ENCODE measurements around the gene RASSF3. TPM values are rescaled to one million over a fixed set of nuclear protein-coding genes. Genes with fewer than 3 reads are reported as not detected.
A peak's percentile ranks its signal among the peaks of the same experiment; 100 is the strongest.

RASSF3 gene, protein sequence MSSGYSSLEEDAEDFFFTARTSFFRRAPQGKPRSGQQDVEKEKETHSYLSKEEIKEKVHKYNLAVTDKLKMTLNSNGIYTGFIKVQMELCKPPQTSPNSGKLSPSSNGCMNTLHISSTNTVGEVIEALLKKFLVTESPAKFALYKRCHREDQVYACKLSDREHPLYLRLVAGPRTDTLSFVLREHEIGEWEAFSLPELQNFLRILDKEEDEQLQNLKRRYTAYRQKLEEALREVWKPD
- 100 to 1,000 TPM; 114 to 115 TPM for total RNA-seq

GRCh38 chr12:64610079-64610659 lies at the start of gene RASSF3:
TSS of gene RASSF3 (plus strand) at chr12:64610495. CDS start at chr12:64610633, 138 bp downstream.
- no peaks in the 10 kb centered on the region for H3K27me3 Mint-ChIP-seq
- POLR2A ChIA-PET, result interaction anchor here (0.7 kb wide), 1 partner anchor 56 kb away, joined by 4 read pairs; no protein-coding TSS in a partner anchor
- peaks cover 38% of the 10 kb centered on the region for H3K36me3 Mint-ChIP-seq (ENCODE audit: low read depth)

DNA sequence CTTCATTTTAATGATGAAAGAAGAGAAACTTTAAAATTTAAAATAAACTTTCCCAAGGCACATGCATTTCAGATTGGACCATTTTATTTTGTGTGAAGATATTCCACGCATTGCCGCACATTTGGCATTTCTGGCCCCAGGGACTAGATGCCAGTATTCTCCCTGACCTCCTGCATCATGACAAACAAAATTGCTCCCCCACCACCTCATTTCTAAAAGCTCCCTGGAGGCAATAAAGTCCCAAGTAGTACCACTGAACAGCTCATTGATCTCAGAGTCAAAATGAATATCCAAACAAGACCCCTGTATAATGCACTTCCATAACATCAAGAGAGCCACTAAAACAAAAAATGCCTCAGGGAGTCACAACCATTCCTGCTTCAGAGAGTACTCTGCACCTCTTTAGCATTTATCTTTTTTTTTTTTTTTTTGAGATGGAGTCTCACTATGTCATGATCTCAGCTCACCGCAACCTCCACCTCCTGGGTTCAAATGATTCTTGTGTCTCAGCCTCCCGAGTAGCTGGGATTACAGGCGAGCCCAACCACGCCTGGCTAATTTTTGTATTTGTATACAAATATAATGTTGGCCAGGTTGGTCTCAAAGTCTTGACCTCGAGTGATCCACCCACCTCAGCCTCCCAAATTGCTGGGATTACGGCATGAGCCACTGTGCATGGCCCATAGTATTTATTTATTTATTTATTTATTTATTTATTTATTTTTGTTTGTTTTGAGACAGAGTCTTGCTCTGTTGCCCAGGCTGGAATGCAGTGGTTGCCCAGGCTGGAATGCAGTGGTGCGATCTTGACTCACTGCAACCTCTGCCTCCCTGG lies 48.8 kb upstream of the RASSF3 start:
- no peak overlapping the region for H3K27ac Mint-ChIP-seq

More at GRCh38 chr12:64610079-64610659, at the start of gene RASSF3:
- CTCF ChIA-PET, result interaction anchor here (0.9 to 2.0 kb wide), 7 partner anchors 9 to 88 kb away, joined by 3 to 7 read pairs (median 3); no protein-coding TSS in a partner anchor
- Mint-ChIP-seq H3K4me3 (peak within 1 kb of the TSS; percentile 98), H3K27ac (peak within 1 kb of the TSS; percentile 96), H3K9me3 (no peaks in the 10 kb centered on the region), H3K4me1 (peaks cover 31% of the 10 kb centered on the region)
- DNase-seq, result peak; percentile 83

GRCh38 chr12:64566122-64566521 lies 44.2 kb upstream of the RASSF3 start:
- no peak for DNase-seq
- ChIA-PET POLR2A (no interaction called here), CTCF (no interaction called here)
- H3K27ac Mint-ChIP-seq, result no peak overlapping the region
- no peaks in the 10 kb centered on the region for H3K9me3 Mint-ChIP-seq
- H3K36me3 Mint-ChIP-seq (ENCODE audit: low read depth), result no peaks in the 10 kb centered on the region
- H3K27me3 Mint-ChIP-seq, result no peaks in the 10 kb centered on the region
- H3K4me3 Mint-ChIP-seq, result no peak overlapping the region
- H3K4me1 Mint-ChIP-seq, result peaks cover 21% of the 10 kb centered on the region

More for the DNA sequence above, 48.8 kb upstream of the RASSF3 start:
- no peaks in the 10 kb centered on the region for H3K9me3 Mint-ChIP-seq
- H3K4me1 Mint-ChIP-seq, result peaks cover 3% of the 10 kb centered on the region
- H3K4me3 Mint-ChIP-seq, result no peak overlapping the region
- H3K36me3 Mint-ChIP-seq (ENCODE audit: low read depth), result no peaks in the 10 kb centered on the region
- DNase-seq, result no peak
- ChIA-PET CTCF (interaction anchor here (0.5 to 2.7 kb wide), 4 partner anchors 9 to 153 kb away, joined by 3 to 7 read pairs (median 4); no protein-coding TSS in a partner anchor), POLR2A (interaction anchor here (0.5 to 0.8 kb wide), 2 partner anchors 17 to 207 kb away, joined by 4 to 10 read pairs; no protein-coding TSS in a partner anchor)
- no peaks in the 10 kb centered on the region for H3K27me3 Mint-ChIP-seq

GRCh38 chr12:64566831-64567517 lies 43.3 kb upstream of the RASSF3 start:
- H3K4me1 Mint-ChIP-seq, result peaks cover 29% of the 10 kb centered on the region
- peaks cover 1% of the 10 kb centered on the region for H3K36me3 Mint-ChIP-seq (ENCODE audit: low read depth)
- peaks cover under 1% of the 10 kb centered on the region for H3K9me3 Mint-ChIP-seq
- no peak overlapping the region for H3K27ac Mint-ChIP-seq
- H3K4me3 Mint-ChIP-seq, result no peak overlapping the region
- ChIA-PET CTCF (interaction anchor here (0.9 kb wide), 1 partner anchor 37 kb away, joined by 3 read pairs; no protein-coding TSS in a partner anchor), POLR2A (no interaction called here)
- no peak for DNase-seq
- H3K27me3 Mint-ChIP-seq, result no peaks in the 10 kb centered on the region

GRCh38 chr12:64567570-64567969 lies 42.7 kb upstream of the RASSF3 start:
- POLR2A ChIA-PET, result no interaction called here
- peaks cover 2% of the 10 kb centered on the region for H3K9me3 Mint-ChIP-seq
- H3K27me3 Mint-ChIP-seq, result no peaks in the 10 kb centered on the region
- DNase-seq, result no peak
- H3K4me3 Mint-ChIP-seq, result no peak overlapping the region
- H3K36me3 Mint-ChIP-seq (ENCODE audit: low read depth), result peaks cover 2% of the 10 kb centered on the region
- peaks cover 30% of the 10 kb centered on the region for H3K4me1 Mint-ChIP-seq
- CTCF ChIA-PET, result interaction anchor here (0.9 kb wide), 1 partner anchor 38 kb away, joined by 3 read pairs; no protein-coding TSS in a partner anchor
- H3K27ac Mint-ChIP-seq, result no peak overlapping the region

DNA sequence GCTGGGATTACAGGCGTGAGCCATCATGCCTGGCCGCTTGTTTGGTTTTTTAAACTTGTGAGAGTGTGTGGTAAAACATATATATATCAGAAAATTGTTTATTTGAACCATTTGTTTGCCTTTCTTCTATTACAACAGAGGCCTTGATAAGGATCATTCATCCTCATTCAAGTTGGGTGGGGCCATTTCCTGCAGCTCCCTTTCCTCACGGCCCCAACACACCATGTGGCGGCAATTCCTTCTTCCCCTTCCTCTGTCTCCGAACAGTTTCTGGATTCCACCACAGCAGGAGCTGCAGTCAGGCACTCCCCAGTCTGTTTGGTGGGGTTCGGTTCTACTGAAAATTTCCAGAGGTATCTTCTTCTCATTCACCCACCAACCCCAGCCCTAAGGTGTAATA lies 42.0 kb upstream of the RASSF3 start:
- CTCF ChIA-PET, result interaction anchor here (0.7 to 1.7 kb wide), 2 partner anchors 14 to 115 kb away, joined by 3 to 6 read pairs; no protein-coding TSS in a partner anchor
- no peaks in the 10 kb centered on the region for H3K27me3 Mint-ChIP-seq
- peak overlapping the region; percentile 58 for H3K27ac Mint-ChIP-seq
- no peak for DNase-seq
- POLR2A ChIA-PET, result no interaction called here
- peaks cover 2% of the 10 kb centered on the region for H3K9me3 Mint-ChIP-seq
- H3K4me3 Mint-ChIP-seq, result no peak overlapping the region
- H3K4me1 Mint-ChIP-seq, result peaks cover 30% of the 10 kb centered on the region
- H3K36me3 Mint-ChIP-seq (ENCODE audit: low read depth), result peaks cover 2% of the 10 kb centered on the region

DNA sequence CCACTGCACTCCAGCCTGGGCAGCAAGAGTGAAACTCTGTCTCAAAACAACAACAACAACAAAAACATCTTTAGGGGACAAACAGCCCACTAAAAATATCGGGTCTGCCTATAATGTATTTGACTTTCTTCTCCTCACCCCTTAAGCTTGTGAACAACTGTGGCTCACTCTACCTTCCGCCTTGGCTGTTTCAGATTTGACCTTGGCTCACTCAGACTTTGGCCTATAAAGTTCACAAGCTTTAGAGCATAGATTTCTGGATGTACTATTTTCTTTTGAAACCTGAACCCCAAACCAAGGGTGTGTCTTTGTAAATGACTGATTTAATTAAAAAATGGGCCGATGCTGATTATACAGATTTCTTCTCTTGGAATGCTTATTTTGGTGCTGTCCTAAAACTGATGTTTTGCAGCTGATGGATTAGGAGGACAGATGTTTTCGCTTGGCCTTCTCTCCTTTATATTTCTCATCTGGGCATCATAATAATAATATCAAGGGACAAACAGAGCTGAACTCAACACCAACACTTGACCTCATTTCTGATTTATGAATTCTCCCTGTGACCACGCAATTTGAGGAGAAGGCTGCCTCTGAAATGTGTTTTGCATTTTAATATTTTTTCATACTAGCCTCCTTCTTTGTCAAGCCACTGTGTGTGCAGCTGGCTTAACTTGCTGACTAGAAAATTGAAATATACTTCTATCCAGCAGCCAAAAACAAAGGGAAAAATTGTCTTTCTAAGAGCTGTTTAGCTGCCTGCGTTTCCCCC lies 40.2 kb upstream of the RASSF3 start:
- POLR2A ChIA-PET, result no interaction called here
- Mint-ChIP-seq H3K9me3 (peaks cover 8% of the 10 kb centered on the region), H3K27me3 (no peaks in the 10 kb centered on the region), H3K27ac (peak overlapping the region; percentile 15), H3K4me3 (no peak overlapping the region), H3K36me3 (ENCODE audit: low read depth) (peaks cover 2% of the 10 kb centered on the region), H3K4me1 (peaks cover 30% of the 10 kb centered on the region)
- no peak for DNase-seq
- CTCF ChIA-PET, result interaction anchor here (0.8 to 2.1 kb wide), 4 partner anchors 9 to 128 kb away, joined by 3 to 7 read pairs (median 5); no protein-coding TSS in a partner anchor

GRCh38 chr12:64571411-64571810 lies 38.9 kb upstream of the RASSF3 start:
- H3K27me3 Mint-ChIP-seq, result no peaks in the 10 kb centered on the region
- H3K36me3 Mint-ChIP-seq (ENCODE audit: low read depth), result peaks cover 5% of the 10 kb centered on the region
- H3K27ac Mint-ChIP-seq, result no peak overlapping the region
- H3K9me3 Mint-ChIP-seq, result peaks cover 14% of the 10 kb centered on the region
- ChIA-PET POLR2A (no interaction called here), CTCF (interaction anchor here (2.1 kb wide), 1 partner anchor 10 kb away, joined by 7 read pairs; no protein-coding TSS in a partner anchor)
- peaks cover 28% of the 10 kb centered on the region for H3K4me1 Mint-ChIP-seq
- DNase-seq, result peak; percentile 9
- H3K4me3 Mint-ChIP-seq, result no peak overlapping the region

DNA sequence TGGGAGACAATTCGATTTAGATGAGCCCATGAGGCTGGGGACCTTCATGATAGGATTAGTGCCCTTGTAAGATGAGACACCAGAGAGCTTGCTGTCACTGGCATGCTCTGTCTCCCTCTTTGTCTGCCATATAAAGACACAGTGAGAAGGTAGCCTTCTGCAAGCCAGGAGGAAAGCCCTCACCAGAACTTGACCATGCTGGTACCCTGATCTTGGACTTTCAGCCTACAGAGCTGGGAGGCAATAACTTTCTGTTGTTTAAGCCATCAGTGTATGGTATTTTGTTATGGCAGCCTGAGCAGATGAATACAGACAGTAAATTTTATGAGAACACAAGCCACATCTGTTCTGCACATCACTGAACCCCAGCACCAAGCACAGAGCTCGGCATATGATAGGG lies 38.1 kb upstream of the RASSF3 start:
- peaks cover 14% of the 10 kb centered on the region for H3K9me3 Mint-ChIP-seq
- peaks cover 22% of the 10 kb centered on the region for H3K4me1 Mint-ChIP-seq
- H3K4me3 Mint-ChIP-seq, result no peak overlapping the region
- H3K27ac Mint-ChIP-seq, result no peak overlapping the region
- POLR2A ChIA-PET, result no interaction called here
- no peaks in the 10 kb centered on the region for H3K27me3 Mint-ChIP-seq
- no peak for DNase-seq
- CTCF ChIA-PET, result interaction anchor here (1.0 to 2.1 kb wide), 2 partner anchors 11 to 30 kb away, joined by 3 to 7 read pairs; no protein-coding TSS in a partner anchor
- peaks cover 5% of the 10 kb centered on the region for H3K36me3 Mint-ChIP-seq (ENCODE audit: low read depth)

DNA sequence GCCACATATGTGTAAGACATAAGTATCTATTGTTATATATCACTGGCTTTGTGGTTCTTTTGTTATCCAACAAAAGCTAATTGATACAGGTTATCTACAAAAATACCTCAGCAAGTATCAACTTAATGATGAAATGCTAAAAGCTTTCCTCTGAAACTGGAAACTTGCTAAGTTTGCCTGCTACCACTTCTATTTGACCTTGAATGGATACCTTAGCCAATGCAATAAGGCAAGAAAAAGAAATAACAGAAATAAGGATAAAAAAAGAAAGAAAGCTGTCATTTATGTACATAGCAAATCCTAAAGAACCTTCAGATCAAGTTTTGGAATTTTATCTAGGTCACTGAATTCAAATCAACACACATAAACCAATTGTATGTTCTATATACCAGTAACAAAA lies 35.5 kb upstream of the RASSF3 start:
- ChIA-PET CTCF (interaction anchor here (0.6 to 1.1 kb wide), 4 partner anchors 11 to 243 kb away, joined by 3 to 4 read pairs (median 3); no protein-coding TSS in a partner anchor), POLR2A (no interaction called here)
- Mint-ChIP-seq H3K9me3 (peaks cover 14% of the 10 kb centered on the region), H3K4me1 (peaks cover 9% of the 10 kb centered on the region), H3K36me3 (ENCODE audit: low read depth) (peaks cover 5% of the 10 kb centered on the region), H3K27ac (no peak overlapping the region), H3K27me3 (no peaks in the 10 kb centered on the region), H3K4me3 (no peak overlapping the region)
- no peak for DNase-seq

DNA sequence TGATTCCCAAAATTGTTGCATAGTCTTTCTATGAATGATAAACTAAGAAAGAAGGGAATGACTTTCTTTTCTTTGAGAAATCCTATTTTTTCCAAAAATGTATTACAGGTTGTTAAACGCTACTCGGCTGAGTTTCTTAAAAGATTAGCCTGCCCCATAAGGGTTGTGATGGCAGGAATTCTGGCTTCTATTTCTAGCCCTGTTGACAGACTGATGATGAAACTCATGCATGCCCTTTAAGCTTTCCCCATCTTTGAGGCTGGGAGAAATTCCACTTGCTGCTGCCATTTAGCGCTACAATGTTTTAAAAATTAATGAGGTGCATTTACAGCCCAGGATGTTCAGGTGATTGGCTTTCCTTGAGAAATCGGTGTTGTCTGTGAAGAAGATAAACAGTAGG lies 33.2 kb upstream of the RASSF3 start:
- no peak for DNase-seq
- Mint-ChIP-seq H3K4me1 (no peaks in the 10 kb centered on the region), H3K4me3 (no peak overlapping the region), H3K27ac (no peak overlapping the region), H3K36me3 (ENCODE audit: low read depth) (peaks cover 4% of the 10 kb centered on the region), H3K9me3 (peaks cover 13% of the 10 kb centered on the region), H3K27me3 (no peaks in the 10 kb centered on the region)
- ChIA-PET CTCF (no interaction called here), POLR2A (no interaction called here)
